Mucosa of stomach (tissue), 1 donor: Measurements from ENCODE around the gene TBX10.

ENCODE experiments used
- H3K27me3 ChIP-seq: one replicate; pipeline ENCODE4 v1.7.0; 2013; ENCODE audit warnings: mild to moderate bottlenecking, low read length; ENCODE audit not compliant: control insufficient read depth, insufficient read depth
- H3K36me3 ChIP-seq: one replicate; pipeline ENCODE4 v1.7.0; 2013; ENCODE audit warnings: low read length; ENCODE audit not compliant: control insufficient read depth, insufficient read depth
- H3K4me1 ChIP-seq: one replicate; pipeline ENCODE4 v1.7.0; 2013; ENCODE audit warnings: mild to moderate bottlenecking, low read length; ENCODE audit not compliant: control insufficient read depth, insufficient read depth
- H3K4me3 ChIP-seq: one replicate; pipeline ENCODE4 v1.7.0; 2013; ENCODE audit warnings: low read length
- H3K9ac ChIP-seq: one replicate; pipeline ENCODE4 v1.7.0; 2013; ENCODE audit warnings: mild to moderate bottlenecking, low read length, moderate library complexity
- H3K9me3 ChIP-seq: one replicate; pipeline ENCODE4 v1.7.0; 2013; ENCODE audit warnings: mild to moderate bottlenecking, low read length, moderate library complexity; ENCODE audit not compliant: control insufficient read depth
- donor health status: Pancreatic carcinoma.

Gene TBX10

DNA sequence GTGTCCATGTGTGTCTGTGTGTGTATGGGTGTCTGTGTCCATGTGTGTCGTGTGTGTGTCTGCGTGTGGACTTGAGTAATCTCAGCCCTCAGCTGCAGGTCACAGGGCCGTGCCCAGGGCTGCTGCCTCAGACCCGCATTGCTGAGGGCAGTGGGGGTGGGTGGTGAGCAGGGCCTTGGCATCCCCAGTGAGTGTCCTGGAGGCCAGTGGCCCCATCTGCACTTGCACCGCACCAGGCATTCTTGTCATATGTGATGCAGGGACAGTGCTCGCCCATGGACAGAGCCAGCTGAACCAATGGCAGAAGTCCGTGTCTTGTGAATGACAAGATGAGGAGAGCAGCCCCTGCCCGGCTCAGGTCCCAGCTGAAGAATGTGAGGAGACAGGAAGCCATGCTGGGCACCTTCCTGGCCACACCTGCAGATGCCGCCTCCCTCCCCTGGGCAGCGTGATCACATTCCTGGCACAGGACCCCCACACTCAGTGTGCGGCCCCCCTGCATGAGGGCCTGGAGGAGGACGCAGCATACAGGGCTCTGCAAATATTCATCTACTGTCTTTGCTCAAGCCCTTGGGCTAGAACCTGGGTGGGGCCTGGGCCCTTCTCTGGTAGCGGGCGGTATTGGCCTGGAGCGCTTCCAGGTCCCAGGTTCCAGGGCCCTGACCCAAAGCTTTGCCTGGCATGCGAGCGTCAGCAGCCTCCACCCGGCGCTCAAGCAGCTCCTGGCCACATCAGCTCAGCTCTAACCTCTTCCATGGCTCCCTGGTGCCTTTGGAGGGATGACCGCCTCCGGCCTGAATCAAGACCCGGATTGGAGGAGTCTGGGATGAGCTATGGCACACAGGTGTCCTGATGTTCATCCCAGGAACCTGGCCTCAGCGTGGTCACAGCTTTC lies 31.0 kb upstream of the TBX10 start:
- H3K4me1 ChIP-seq: peaks cover 24% of the 10 kb centered on the region
- H3K4me3 ChIP-seq: no peak overlapping the region
- H3K27me3 ChIP-seq: peaks cover 4% of the 10 kb centered on the region
- no peaks in the 10 kb centered on the region for H3K36me3 ChIP-seq
- H3K9ac ChIP-seq: no peak overlapping the region
- H3K9me3 ChIP-seq: no peaks in the 10 kb centered on the region

DNA sequence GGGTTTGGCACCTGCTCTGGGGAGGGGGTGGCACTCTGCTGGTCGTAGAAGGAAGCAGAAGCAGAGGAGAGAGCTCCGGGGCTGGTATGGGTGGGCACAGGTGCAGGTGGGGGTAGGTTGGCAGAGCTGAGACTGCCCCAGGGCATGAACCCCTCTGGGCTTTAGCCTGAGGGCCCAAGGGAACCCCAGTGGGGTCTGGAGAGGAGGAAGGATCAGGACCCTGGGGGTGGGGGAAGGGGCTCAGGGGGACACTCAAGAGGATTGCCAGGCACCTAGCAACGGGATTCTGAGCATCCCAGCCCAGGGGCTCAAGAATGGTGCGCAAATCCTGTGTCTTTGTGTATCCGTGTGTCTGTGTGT lies 28.6 kb upstream of the TBX10 start:
- peaks cover 6% of the 10 kb centered on the region for H3K4me1 ChIP-seq
- H3K36me3 ChIP-seq: no peaks in the 10 kb centered on the region
- no peaks in the 10 kb centered on the region for H3K9me3 ChIP-seq
- peaks cover 4% of the 10 kb centered on the region for H3K27me3 ChIP-seq
- no peak overlapping the region for H3K4me3 ChIP-seq
- H3K9ac ChIP-seq: no peak overlapping the region

DNA sequence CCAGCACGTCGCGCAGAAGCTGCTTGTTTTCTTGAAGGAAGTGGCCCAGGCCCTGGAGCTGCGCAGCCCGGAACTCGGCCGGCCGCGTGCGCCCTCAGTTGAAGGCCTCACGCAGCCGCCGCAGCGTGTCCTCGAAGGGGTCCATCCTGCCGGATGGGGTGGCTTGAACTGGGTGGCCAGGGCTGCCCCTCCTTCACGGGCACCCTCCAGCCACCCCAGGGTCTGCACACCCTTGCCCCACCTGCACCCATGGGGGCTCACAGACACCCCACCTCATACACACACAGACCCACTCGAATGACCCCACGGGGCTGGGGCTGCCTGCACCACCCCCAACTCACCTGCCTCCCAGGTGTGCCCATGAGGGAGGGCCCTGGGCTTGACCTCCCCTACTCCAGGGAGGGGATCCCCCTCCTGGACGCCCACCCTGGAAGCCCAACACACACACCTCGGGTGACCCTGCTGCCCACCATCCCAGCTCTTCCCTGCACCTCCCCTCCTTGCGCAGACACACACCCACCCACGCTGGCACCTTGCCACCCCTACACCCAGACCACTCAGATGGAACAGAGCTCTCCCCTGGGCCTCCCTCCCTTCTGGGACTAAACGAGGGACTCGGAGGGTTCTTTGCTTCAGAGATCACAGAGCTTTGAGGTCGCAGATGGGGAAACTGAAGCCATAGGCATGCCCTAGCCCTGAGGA lies 28.1 kb upstream of the TBX10 start:
- Histone ChIP-seq H3K9me3 (no peaks in the 10 kb centered on the region), H3K9ac (no peak overlapping the region), H3K36me3 (no peaks in the 10 kb centered on the region), H3K27me3 (peaks cover 4% of the 10 kb centered on the region), H3K4me1 (peaks cover 6% of the 10 kb centered on the region), H3K4me3 (no peak overlapping the region)

DNA sequence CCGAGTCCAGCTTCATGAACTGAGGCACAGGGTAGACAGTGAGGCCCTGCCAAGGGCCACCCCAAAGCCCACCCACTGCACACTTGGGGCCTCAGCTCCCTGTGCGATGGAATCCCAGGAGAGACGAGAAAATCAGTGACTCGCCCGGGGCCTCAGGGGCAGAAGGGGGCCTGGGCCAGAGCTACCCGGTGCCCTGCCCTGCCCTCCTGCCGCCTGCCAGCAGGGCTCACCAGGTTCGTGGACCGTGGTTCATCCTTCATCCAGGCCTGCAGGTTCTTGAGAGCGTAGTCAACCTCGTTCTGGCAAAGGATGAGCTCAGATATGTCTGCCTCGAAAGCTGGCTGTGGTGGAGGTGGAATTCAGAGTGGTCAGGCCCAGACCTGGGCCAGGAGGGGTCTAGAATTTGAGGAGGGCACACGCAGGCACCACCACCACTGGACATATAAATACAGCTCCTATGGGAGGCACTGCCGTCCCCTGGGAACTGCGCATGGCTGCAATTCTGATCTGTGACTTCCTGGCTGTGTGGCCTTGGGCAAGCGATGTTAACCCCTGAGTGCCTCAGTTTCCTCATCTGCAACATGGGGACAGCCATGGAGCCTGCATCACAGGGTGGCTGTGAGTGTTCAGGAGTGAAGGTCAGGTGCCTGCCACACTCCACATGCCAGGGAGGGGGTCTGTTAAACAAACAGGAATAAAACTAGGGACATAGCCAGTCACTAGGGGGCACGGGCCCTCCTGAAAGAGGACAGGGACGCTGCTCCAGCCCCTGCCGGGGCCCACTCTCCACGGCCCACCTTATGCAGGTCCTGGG lies 27.3 kb upstream of the TBX10 start:
- Histone ChIP-seq H3K4me1 (peaks cover 6% of the 10 kb centered on the region), H3K4me3 (no peak overlapping the region), H3K27me3 (peaks cover 4% of the 10 kb centered on the region), H3K9ac (no peak overlapping the region), H3K36me3 (no peaks in the 10 kb centered on the region), H3K9me3 (no peaks in the 10 kb centered on the region)

DNA sequence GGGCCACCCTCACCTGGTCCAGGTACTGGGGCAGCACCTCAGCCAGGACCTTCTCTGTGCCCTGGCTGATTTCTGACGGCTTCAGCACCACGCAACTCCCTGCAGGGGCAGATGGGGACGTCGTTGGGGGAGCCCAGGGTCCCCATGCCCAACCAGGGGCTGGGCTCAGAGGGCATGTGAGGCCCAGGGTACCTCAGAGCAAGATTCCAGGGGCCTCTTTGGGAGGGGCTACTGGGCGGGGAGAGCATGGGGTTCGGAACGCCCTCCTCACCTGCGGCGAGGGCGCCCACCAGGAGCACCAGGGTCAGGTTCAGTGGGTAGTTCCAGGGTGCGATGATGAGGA lies 26.7 kb upstream of the TBX10 start:
- Histone ChIP-seq H3K9ac (no peak overlapping the region), H3K27me3 (peaks cover 4% of the 10 kb centered on the region), H3K36me3 (no peaks in the 10 kb centered on the region), H3K4me3 (no peak overlapping the region), H3K4me1 (peaks cover 6% of the 10 kb centered on the region), H3K9me3 (no peaks in the 10 kb centered on the region)

DNA sequence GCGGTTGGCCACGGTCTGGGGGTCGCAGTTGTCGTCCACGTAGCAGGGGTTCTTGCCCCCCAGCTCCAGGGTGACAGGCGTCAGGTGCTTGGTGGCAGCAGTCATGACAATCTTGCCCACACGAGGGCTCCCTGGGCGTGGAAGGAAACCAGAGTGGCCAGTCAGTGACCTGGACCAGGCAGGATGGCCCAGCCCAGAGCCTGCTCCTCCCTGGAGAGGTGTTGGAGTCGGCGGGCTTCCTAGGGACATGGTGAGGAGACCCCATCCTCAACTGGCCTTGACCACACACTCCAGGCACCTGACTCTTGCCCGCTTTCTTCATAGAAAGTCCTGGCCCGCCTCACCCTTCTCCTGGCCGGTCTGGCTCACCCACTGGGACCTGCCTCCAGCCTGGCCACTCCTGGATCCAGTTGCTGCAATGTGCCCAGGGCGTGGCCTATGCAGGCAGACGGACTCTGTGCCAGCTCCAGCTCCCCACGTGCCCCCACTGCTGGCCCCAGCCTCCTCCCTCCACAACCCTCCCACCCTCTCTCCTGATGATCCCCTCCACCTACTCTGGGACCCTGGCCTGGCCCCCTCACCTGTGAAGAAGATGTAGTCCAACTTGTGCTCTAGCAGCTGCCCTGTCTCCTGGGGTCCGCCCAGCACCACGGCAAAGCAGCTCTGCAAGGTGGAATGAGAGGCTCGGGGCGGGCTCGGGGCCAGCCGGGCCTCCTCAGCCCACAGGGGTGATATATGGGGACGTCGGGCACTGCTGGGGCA lies 26.2 kb upstream of the TBX10 start:
- peaks cover 6% of the 10 kb centered on the region for H3K4me1 ChIP-seq
- H3K9ac ChIP-seq: no peak overlapping the region
- no peak overlapping the region for H3K4me3 ChIP-seq
- H3K27me3 ChIP-seq: peaks cover 4% of the 10 kb centered on the region
- H3K36me3 ChIP-seq: no peaks in the 10 kb centered on the region
- no peaks in the 10 kb centered on the region for H3K9me3 ChIP-seq

DNA sequence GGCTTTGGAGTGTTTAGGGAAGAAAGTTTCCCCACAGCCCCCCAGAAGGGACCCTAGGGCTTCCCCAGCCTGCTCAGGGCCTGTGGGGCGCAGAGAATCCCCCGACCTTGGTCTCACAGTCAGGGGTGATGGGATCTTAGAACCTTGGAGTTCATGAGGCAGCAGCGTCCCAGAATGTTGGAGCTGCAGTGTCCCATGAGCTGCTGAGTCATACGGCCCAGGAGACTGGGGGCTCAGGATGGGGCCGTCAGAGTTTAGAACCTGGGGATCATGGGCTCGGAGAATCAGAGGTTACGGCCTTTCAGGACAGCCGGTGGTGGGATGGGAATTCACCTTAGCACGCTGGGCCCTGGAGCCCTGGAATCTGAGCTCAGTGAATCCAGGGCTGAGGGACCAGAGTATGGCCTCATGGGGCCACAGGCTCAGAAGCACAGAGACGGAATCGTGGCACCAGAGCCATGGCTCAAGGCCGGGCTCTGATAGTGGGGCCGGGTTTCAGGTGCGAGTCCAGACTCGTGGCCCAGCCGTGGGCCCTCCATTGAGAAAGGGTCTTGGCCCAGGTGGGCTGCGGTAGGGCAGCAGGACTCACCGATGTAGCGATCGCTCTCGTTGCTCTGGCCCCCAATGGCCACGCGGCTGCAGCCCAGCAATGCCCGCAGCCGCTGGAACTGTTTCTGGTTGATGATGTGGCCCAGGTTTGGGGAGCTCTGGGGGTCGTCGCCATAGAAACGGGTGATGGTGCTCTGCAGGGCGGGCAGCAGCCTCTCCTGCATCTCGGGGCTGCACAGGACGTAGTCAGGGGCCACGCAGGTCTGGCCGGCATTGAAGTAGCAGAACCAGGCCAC lies 25.4 kb upstream of the TBX10 start:
- H3K4me1 ChIP-seq: peaks cover 6% of the 10 kb centered on the region
- H3K4me3 ChIP-seq: no peak overlapping the region
- peaks cover 4% of the 10 kb centered on the region for H3K27me3 ChIP-seq
- no peaks in the 10 kb centered on the region for H3K36me3 ChIP-seq
- H3K9ac ChIP-seq: no peak overlapping the region
- H3K9me3 ChIP-seq: no peaks in the 10 kb centered on the region

DNA sequence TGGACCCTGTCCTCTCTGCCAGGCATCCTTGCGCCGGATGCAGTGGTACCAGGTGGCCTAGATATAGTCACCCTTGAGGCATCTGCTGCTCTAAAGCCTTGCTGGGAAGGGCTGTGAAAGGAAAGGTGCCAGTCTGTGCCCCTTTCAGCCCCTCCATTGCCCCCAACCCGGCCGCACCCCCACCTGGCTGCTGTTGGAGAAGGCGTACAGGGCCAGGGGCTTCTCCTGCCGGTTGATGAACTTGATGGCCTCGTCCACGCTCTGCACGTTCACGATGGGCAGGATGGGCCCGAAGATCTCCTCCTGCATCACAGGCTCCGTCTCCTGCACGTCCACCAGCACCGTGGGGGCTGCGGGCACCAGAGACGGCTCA lies 24.6 kb upstream of the TBX10 start:
- Histone ChIP-seq H3K27me3 (peaks cover 4% of the 10 kb centered on the region), H3K9me3 (no peaks in the 10 kb centered on the region), H3K36me3 (no peaks in the 10 kb centered on the region), H3K4me3 (no peak overlapping the region), H3K9ac (no peak overlapping the region), H3K4me1 (peaks cover 6% of the 10 kb centered on the region)

DNA sequence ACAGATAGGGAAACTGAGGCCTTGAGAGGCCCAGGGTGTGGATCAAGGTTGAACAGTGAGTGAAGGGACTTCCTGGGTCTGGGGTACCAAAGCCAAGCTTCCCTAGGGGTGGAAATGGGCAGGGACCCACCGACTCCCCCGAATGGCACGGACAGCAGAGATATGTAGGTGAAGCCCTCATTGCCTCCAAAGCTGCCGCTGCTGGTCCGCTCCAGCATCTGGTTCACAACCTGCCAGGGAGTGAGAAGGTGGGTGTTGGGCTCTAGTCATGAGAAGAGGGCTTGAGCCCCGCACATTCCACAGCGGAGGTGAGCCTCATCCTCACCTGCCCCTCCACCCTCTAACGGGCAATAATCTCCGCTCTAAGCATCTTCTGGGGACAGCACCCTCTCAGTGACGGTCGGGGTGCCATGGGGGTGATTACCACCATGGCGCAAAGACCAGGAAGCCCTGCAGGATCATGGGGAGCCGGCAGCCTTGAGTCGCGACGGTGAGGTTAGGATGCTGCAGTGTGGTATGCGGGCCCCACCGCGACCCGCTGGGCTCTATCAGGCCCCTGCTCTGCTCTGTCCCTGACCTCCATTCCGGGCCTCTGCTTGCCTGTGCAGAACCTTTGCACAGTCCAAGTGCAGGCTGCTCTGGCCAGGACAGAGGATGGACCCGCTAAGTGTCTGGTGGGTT lies 24.1 kb upstream of the TBX10 start:
- H3K36me3 ChIP-seq: no peaks in the 10 kb centered on the region

DNA sequence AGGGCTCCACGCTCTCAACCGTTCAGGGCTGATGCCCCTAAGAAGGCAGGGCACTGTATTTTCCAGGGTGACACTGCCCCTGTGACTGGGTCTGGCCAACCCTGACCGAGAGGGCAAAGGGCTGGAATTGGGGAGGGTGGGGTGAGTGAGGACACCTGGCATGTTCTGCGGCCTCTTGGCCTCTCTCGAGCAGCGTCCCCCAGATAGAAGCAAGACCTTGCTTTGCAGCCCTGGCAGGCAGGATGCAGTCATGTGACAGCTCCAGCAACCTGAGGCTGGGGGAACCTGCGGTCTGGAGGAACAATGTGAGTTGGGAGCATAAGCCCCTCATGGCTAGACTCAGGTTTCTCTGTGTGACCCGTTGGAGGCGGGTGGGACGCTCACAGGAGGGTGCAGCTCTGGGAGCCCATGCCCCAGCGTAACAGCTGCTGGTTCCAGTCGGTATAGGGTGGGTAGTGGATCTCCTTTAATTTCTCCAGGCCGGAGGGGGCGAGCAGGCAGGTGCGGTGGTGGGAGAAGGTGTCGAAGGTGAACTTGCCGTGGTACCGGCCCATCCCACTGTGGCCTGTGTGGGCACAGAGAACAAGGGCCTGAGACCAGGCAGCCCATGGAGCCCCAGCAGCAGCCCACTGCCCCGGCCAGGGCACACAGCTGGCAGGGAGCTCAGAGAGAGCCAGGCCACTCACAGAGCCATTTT lies 23.4 kb upstream of the TBX10 start:
- H3K9me3 ChIP-seq: no peaks in the 10 kb centered on the region
- H3K9ac ChIP-seq: no peak overlapping the region
- no peaks in the 10 kb centered on the region for H3K27me3 ChIP-seq
- peaks cover 10% of the 10 kb centered on the region for H3K4me1 ChIP-seq
- no peak overlapping the region for H3K4me3 ChIP-seq
- H3K36me3 ChIP-seq: no peaks in the 10 kb centered on the region

More for the DNA sequence above, 24.1 kb upstream of the TBX10 start:
- no peaks in the 10 kb centered on the region for H3K27me3 ChIP-seq
- no peak overlapping the region for H3K4me3 ChIP-seq
- no peak overlapping the region for H3K9ac ChIP-seq
- H3K4me1 ChIP-seq: peaks cover 7% of the 10 kb centered on the region
- no peaks in the 10 kb centered on the region for H3K9me3 ChIP-seq
